ENCODE data around the gene IKZF5. TPM values are rescaled to one million over a fixed set of nuclear protein-coding genes. Genes with fewer than 3 reads are reported as not detected.

IKZF5 gene
- total RNA-seq, 2 experiments from 2014 or later, result 15.2 to 21.5 TPM

GRCh38 chr10:122980209-122981065 is 28.2 kb downstream of the IKZF5 start, which contains the start of gene PSTK:
Gene PSTK (plus strand): TSS chr10:122980401. CDS start chr10:122980480, 79 bp downstream.
- intact Hi-C loops (cut with micrococcal nuclease), result no loop called here
- peak; percentile 98 for ATAC-seq
- DNase-seq, result peak; percentile 92
- Mint-ChIP-seq H3K27ac (peak within 1 kb of the TSS; percentile 96), H3K4me3 (peak within 1 kb of the TSS; percentile 75), H3K27me3 (no peaks in the 10 kb centered on the region), H3K36me3 (ENCODE audit: low read depth) (no peaks in the 10 kb centered on the region), H3K9me3 (no peaks in the 10 kb centered on the region), H3K4me1 (ENCODE audit: low read depth) (peaks cover 16% of the 10 kb centered on the region)
- CTCF ChIA-PET, result interaction anchor here (0.6 to 5.0 kb wide), 13 partner anchors 9 to 445 kb away, joined by 3 to 30 read pairs (median 3); partner anchors contain the start of genes ACADSB and IKZF5
- POLR2A ChIA-PET, result interaction anchor here (0.6 to 6.2 kb wide), 10 partner anchors 9 to 41 kb away, joined by 3 to 38 read pairs (median 6); partner anchors contain the start of genes ACADSB, C10orf88 and IKZF5
- peak; percentile 89 for TF ChIP-seq CTCF (IDR thresholded peaks at IDR 0.05)

DNA sequence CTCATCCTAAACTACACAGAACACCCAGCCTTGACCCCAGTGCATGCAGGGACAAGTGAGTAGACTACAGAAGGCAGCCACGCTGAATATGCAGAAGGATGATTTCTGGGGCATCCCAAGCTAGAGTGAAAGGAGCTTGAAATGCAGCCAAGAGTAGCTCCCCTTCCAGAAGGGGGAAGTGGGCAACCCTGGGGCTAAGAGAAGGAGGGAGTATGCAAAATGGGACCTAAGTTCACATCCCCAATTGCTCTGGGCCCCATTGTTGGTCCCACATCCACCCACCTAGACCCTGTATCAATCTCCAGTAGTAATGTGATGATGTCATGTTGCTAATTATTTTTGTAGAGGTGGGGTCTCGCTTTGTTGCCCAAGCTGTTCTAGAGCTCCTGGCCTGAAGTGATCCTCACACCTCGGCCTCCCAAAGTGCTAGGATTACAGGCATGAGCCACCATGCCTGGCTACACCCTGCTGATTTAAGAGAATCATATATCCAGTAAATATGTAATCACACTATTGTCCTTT is 34.0 kb downstream of the IKZF5 start:
- Mint-ChIP-seq H3K36me3 (ENCODE audit: low read depth) (no peaks in the 10 kb centered on the region), H3K4me3 (no peak overlapping the region), H3K27ac (no peak overlapping the region), H3K9me3 (no peaks in the 10 kb centered on the region), H3K4me1 (ENCODE audit: low read depth) (no peaks in the 10 kb centered on the region), H3K27me3 (peaks cover 1% of the 10 kb centered on the region)
- intact Hi-C loops (cut with micrococcal nuclease), result no loop called here
- POLR2A ChIA-PET, result no interaction called here
- CTCF ChIA-PET, result no interaction called here
- TF ChIP-seq CTCF (IDR thresholded peaks at IDR 0.05), result no peak
- no peak for ATAC-seq
- no peak for DNase-seq

- intact Hi-C loops (cut with micrococcal nuclease), result no loop called here
- peaks cover 5% of the 10 kb centered on the region for H3K9me3 Mint-ChIP-seq
- no peak for TF ChIP-seq CTCF (IDR thresholded peaks at IDR 0.05)
- ChIA-PET POLR2A (no interaction called here), CTCF (no interaction called here)
- no peak overlapping the region for H3K4me3 Mint-ChIP-seq
- H3K4me1 Mint-ChIP-seq (ENCODE audit: low read depth), result no peaks in the 10 kb centered on the region
- no peak for ATAC-seq
- no peaks in the 10 kb centered on the region for H3K36me3 Mint-ChIP-seq (ENCODE audit: low read depth)
- DNase-seq, result no peak
- H3K27me3 Mint-ChIP-seq, result peaks cover 1% of the 10 kb centered on the region
- H3K27ac Mint-ChIP-seq, result no peak overlapping the region
Measured at GRCh38 chr10:122974023-122974422, 34.6 kb downstream of the IKZF5 start.

- ChIA-PET POLR2A (no interaction called here), CTCF (interaction anchor here (1.3 kb wide), 1 partner anchor 12 kb away, joined by 3 read pairs; no protein-coding TSS in a partner anchor)
- TF ChIP-seq CTCF (IDR thresholded peaks at IDR 0.05), result no peak
- H3K36me3 Mint-ChIP-seq (ENCODE audit: low read depth), result peaks cover 6% of the 10 kb centered on the region
- peaks cover 33% of the 10 kb centered on the region for H3K9me3 Mint-ChIP-seq
- H3K27me3 Mint-ChIP-seq, result peaks cover 6% of the 10 kb centered on the region
- no peak overlapping the region for H3K4me3 Mint-ChIP-seq
- intact Hi-C loops (cut with micrococcal nuclease), result no loop called here
- no peak for ATAC-seq
- no peak for DNase-seq
- no peak overlapping the region for H3K27ac Mint-ChIP-seq
- no peaks in the 10 kb centered on the region for H3K4me1 Mint-ChIP-seq (ENCODE audit: low read depth)
Measured at GRCh38 chr10:122968698-122969097, 39.9 kb downstream of the IKZF5 start.

DNA sequence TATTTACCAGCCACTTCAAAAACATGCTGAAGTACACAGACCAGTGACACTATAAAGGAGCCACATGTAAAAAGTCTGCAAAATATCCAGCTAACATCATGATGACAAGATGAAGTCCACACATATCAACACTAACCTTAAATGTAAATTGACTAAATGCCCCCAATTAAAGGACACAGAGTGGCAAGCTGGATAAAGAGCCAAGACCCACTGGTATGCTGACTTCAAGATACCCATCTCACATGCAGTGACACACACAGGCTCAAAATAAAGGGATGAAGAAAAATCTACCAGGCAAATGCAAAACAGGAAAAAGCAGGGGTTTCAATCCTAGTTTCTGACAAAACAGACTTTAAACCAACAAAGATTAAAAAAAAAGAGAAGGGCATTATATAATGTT is 41.7 kb downstream of the IKZF5 start:
- POLR2A ChIA-PET, result no interaction called here
- Mint-ChIP-seq H3K4me1 (ENCODE audit: low read depth) (no peaks in the 10 kb centered on the region), H3K36me3 (ENCODE audit: low read depth) (peaks cover 6% of the 10 kb centered on the region), H3K9me3 (peaks cover 33% of the 10 kb centered on the region), H3K27me3 (peaks cover 10% of the 10 kb centered on the region), H3K27ac (no peak overlapping the region), H3K4me3 (no peak overlapping the region)
- no peak for TF ChIP-seq CTCF (IDR thresholded peaks at IDR 0.05)
- CTCF ChIA-PET, result no interaction called here
- ATAC-seq, result no peak
- DNase-seq, result no peak
- intact Hi-C loops (cut with micrococcal nuclease), result no loop called here

Data from activated CD8-positive, alpha-beta T cell treated with anti-CD3 and anti-CD28 coated beads for 36 hours (primary cell).